ENCODE data around the gene SCAF11.

Gene SCAF11

GRCh38 chr12:45989287-45989686 is 1.1 kb downstream of the SCAF11 start:
- Mint-ChIP-seq H3K27ac (peak overlapping the region; percentile 99), H3K4me1 (ENCODE audit: low read depth) (peaks cover 58% of the 10 kb centered on the region), H3K27me3 (no peaks in the 10 kb centered on the region), H3K4me3 (peak overlapping the region; percentile 95), H3K36me3 (ENCODE audit: low read depth) (peaks cover 74% of the 10 kb centered on the region), H3K9me3 (no peaks in the 10 kb centered on the region)
- no peak for DNase-seq

DNA sequence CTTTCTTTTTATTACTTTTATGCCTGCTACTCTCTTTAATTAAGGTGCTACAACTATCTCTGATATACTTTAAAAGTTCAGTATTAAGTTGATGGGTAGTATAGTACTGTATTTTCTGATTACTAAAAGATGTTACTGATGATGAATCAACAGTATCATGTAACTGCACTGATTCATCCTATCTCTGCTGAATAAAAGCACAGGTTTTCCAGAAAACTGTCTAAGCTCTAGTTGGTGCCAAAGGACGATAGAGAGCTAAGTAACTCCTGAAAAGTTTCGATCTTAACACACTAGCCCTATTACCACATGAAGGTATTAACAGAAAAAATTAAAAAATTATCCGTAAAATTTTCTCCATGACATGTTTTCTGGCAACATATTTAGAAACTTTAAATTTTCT is 2.1 kb downstream of the SCAF11 start:
- peaks cover 78% of the 10 kb centered on the region for H3K36me3 Mint-ChIP-seq (ENCODE audit: low read depth)
- no peaks in the 10 kb centered on the region for H3K27me3 Mint-ChIP-seq
- peak overlapping the region; percentile 95 for H3K4me3 Mint-ChIP-seq
- DNase-seq: no peak
- peak overlapping the region; percentile 58 for H3K27ac Mint-ChIP-seq
- peaks cover 67% of the 10 kb centered on the region for H3K4me1 Mint-ChIP-seq (ENCODE audit: low read depth)
- no peaks in the 10 kb centered on the region for H3K9me3 Mint-ChIP-seq

GRCh38 chr12:45987340-45987727 is 3.0 kb downstream of the SCAF11 start:
- no peak for DNase-seq
- H3K4me3 Mint-ChIP-seq: peak overlapping the region; percentile 95
- H3K4me1 Mint-ChIP-seq (ENCODE audit: low read depth): peaks cover 75% of the 10 kb centered on the region
- peaks cover 84% of the 10 kb centered on the region for H3K36me3 Mint-ChIP-seq (ENCODE audit: low read depth)
- no peaks in the 10 kb centered on the region for H3K9me3 Mint-ChIP-seq
- no peaks in the 10 kb centered on the region for H3K27me3 Mint-ChIP-seq
- peak overlapping the region; percentile 58 for H3K27ac Mint-ChIP-seq

- Mint-ChIP-seq H3K36me3 (ENCODE audit: low read depth) (peaks cover 84% of the 10 kb centered on the region), H3K27me3 (no peaks in the 10 kb centered on the region), H3K9me3 (no peaks in the 10 kb centered on the region), H3K4me3 (no peak overlapping the region), H3K27ac (peak overlapping the region; percentile 58), H3K4me1 (ENCODE audit: low read depth) (peaks cover 74% of the 10 kb centered on the region)
- no peak for DNase-seq
These were observed 3.6 kb downstream of the SCAF11 start for GRCh38 chr12:45986641-45987339.

DNA sequence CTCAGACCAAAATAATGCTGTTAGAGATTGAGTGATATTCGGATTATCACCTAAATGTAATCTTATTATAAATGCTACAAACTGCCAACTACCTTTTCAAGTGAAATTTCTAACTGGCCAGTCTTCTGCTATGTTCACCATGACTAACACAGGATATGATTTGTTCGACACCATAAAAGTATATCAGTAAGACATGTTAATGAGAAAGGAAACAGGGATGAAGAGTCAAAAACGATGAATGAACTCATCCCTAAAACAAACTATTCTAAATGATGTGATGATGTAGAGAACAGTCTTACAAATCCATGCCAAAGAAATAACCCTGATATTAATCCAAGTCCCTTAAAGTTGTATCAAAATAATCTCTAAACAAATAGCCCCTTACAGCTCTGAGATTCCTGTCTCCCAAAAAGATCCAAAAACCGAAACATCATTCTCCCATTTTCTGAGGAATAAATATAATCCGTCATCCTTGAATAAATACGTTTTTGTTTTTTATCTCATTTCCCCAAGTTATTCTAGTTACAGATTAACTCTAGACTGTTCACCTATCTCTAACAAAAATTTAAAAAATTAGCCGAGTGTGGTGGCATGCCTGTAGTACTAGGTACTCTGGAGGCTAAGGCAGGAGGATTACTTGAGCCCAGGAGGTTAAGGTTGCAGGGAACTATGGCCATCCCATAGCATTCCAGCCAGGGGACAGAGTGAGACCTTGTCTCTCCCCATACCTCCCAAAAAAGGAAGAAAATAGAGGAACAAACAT is 9.1 kb downstream of the SCAF11 start:
- peaks cover 94% of the 10 kb centered on the region for H3K4me1 Mint-ChIP-seq (ENCODE audit: low read depth)
- peak overlapping the region; percentile 26 for H3K27ac Mint-ChIP-seq
- no peak overlapping the region for H3K4me3 Mint-ChIP-seq

DNA sequence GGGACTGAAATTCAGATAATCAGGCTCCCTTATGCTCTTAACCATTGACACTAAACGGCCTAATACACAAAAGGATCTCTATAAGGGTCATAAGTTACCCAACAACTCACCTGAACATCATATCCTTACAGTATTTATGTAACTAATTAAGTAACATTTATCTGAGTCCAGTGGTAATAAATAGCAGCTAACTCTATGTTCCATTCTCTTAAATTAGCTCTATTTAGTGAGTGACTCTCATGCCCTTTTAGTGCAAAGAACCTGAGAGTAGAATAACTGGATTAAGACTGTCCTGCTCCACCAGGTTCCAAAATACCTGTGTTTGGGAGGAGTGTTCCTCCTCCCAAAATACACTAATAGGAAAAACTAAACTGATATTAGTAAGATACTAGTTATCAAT is 9.8 kb downstream of the SCAF11 start:
- peak overlapping the region; percentile 62 for H3K27ac Mint-ChIP-seq
- peaks cover 91% of the 10 kb centered on the region for H3K4me1 Mint-ChIP-seq (ENCODE audit: low read depth)
- H3K9me3 Mint-ChIP-seq: no peaks in the 10 kb centered on the region

More for the DNA sequence above, 9.1 kb downstream of the SCAF11 start:
- Mint-ChIP-seq H3K27me3 (no peaks in the 10 kb centered on the region), H3K36me3 (ENCODE audit: low read depth) (peaks cover 71% of the 10 kb centered on the region), H3K9me3 (no peaks in the 10 kb centered on the region)
- no peak for DNase-seq

GRCh38 chr12:45978108-45978507 is 12.3 kb downstream of the SCAF11 start:
- H3K4me3 Mint-ChIP-seq: no peak overlapping the region
- peak overlapping the region; percentile 31 for H3K27ac Mint-ChIP-seq
- peaks cover 2% of the 10 kb centered on the region for H3K9me3 Mint-ChIP-seq
- peaks cover 89% of the 10 kb centered on the region for H3K4me1 Mint-ChIP-seq (ENCODE audit: low read depth)
- no peak for DNase-seq
- no peaks in the 10 kb centered on the region for H3K27me3 Mint-ChIP-seq
- H3K36me3 Mint-ChIP-seq (ENCODE audit: low read depth): peaks cover 74% of the 10 kb centered on the region

More for the DNA sequence above, 9.8 kb downstream of the SCAF11 start:
- Mint-ChIP-seq H3K36me3 (ENCODE audit: low read depth) (peaks cover 70% of the 10 kb centered on the region), H3K27me3 (no peaks in the 10 kb centered on the region), H3K4me3 (no peak overlapping the region)
- DNase-seq: no peak

DNA sequence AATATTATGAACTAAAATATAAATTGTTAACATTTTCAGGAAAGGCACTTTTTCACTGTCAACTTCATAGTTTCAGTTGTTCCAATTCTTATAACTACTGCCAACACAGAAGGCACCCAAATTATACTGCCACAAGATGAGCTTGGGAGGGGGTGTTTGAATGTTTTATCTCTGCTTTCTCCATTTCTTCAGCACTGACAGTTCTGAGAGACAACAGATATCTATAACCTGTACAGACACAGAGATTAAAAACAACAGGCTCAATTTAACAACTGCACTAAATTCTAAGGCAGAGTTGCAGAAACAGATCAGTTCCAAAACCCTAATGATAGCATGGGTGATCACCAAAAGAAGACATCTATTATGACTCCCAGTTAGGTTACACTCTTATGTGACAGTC is 12.8 kb downstream of the SCAF11 start:
- no peak for DNase-seq
- Mint-ChIP-seq H3K27ac (no peak overlapping the region), H3K4me1 (ENCODE audit: low read depth) (peaks cover 87% of the 10 kb centered on the region), H3K9me3 (peaks cover 2% of the 10 kb centered on the region), H3K27me3 (no peaks in the 10 kb centered on the region), H3K36me3 (ENCODE audit: low read depth) (peaks cover 72% of the 10 kb centered on the region), H3K4me3 (no peak overlapping the region)

GRCh38 chr12:45975506-45975905 is 14.9 kb downstream of the SCAF11 start:
- DNase-seq: no peak
- Mint-ChIP-seq H3K27ac (no peak overlapping the region), H3K36me3 (ENCODE audit: low read depth) (peaks cover 82% of the 10 kb centered on the region), H3K4me3 (no peak overlapping the region), H3K27me3 (no peaks in the 10 kb centered on the region), H3K9me3 (peaks cover 2% of the 10 kb centered on the region), H3K4me1 (ENCODE audit: low read depth) (peaks cover 86% of the 10 kb centered on the region)

- peaks cover 82% of the 10 kb centered on the region for H3K36me3 Mint-ChIP-seq (ENCODE audit: low read depth)
- peaks cover 85% of the 10 kb centered on the region for H3K4me1 Mint-ChIP-seq (ENCODE audit: low read depth)
- no peak for DNase-seq
- H3K4me3 Mint-ChIP-seq: no peak overlapping the region
- peaks cover 2% of the 10 kb centered on the region for H3K9me3 Mint-ChIP-seq
- no peak overlapping the region for H3K27ac Mint-ChIP-seq
- H3K27me3 Mint-ChIP-seq: no peaks in the 10 kb centered on the region
These were observed 15.5 kb downstream of the SCAF11 start for GRCh38 chr12:45974883-45975282.

DNA sequence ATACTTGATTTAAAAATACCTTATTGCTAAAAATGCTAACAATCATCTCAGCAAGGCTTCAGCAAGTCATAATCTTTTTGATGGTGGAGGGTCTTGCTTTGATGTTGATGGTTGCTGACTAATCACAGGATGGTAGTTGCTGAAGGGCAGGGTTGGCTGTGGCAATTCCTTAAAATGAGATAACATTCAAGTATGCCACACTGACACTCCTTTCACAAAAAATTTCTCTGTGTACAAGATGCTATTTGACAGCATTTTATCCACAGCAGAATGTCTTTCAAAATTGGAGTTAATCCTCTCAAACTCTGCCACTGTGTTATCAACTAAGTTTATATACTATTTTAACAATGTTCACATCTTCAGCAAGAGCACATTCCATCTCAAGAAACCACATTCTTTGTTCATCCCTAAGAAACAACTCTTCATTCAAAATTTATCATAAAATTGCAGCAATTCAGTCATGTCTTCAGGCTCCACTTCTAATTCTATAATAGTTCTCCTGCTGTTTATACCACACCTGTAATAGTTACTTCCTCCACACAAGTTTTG is 16.1 kb downstream of the SCAF11 start:
- Mint-ChIP-seq H3K27ac (no peak overlapping the region), H3K27me3 (no peaks in the 10 kb centered on the region), H3K4me1 (ENCODE audit: low read depth) (peaks cover 83% of the 10 kb centered on the region), H3K36me3 (ENCODE audit: low read depth) (peaks cover 78% of the 10 kb centered on the region), H3K4me3 (no peak overlapping the region), H3K9me3 (peaks cover 2% of the 10 kb centered on the region)
- no peak for DNase-seq

DNA sequence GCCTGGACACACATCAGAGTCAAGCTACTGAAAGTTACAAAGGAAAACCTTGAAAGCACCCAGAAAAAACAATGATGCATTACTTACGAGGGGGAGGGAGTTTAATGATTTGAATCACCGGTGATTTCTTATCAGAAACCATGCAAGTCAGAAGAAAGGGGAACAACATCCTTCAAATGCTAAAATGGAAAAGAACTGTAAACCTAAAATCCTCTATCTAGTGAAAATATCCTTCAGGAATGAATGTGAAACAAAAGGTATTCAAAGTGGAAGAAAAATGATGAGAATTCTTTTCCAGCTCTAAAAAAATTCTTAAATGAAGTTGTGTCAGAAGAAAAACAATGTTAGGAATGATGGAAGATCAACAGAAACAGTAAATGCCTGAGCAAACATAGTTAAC is 16.8 kb downstream of the SCAF11 start:
- Mint-ChIP-seq H3K4me3 (no peak overlapping the region), H3K27me3 (no peaks in the 10 kb centered on the region), H3K36me3 (ENCODE audit: low read depth) (peaks cover 75% of the 10 kb centered on the region), H3K27ac (peak overlapping the region; percentile 65), H3K9me3 (peaks cover 2% of the 10 kb centered on the region), H3K4me1 (ENCODE audit: low read depth) (peaks cover 79% of the 10 kb centered on the region)
- DNase-seq: no peak

- no peak overlapping the region for H3K27ac Mint-ChIP-seq
- H3K36me3 Mint-ChIP-seq (ENCODE audit: low read depth): peaks cover 64% of the 10 kb centered on the region
- no peak overlapping the region for H3K4me3 Mint-ChIP-seq
- no peak for DNase-seq
- H3K9me3 Mint-ChIP-seq: peaks cover 2% of the 10 kb centered on the region
- H3K27me3 Mint-ChIP-seq: no peaks in the 10 kb centered on the region
- peaks cover 71% of the 10 kb centered on the region for H3K4me1 Mint-ChIP-seq (ENCODE audit: low read depth)
These were observed 20.0 kb downstream of the SCAF11 start for GRCh38 chr12:45970391-45970790.

DNA sequence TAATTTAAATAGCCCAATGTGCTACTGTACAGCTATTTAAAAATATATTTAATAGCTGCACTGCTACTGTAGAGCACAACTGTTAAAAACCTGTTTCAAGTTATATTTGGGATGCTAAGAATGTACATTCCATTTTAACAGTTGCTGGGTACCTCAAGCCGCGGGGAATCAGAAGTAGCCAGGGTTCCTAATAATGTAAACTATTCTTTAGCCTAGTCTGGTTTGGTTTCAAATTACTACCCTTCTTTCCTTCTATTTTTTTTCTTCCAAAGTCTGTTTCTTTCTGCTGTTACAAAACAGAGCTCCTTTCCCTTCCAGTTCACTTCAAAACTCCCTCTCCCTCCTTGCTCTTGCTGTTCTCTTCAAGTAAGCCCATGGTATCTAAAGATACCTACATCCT is 21.3 kb downstream of the SCAF11 start:
- Mint-ChIP-seq H3K36me3 (ENCODE audit: low read depth) (peaks cover 64% of the 10 kb centered on the region), H3K4me1 (ENCODE audit: low read depth) (peaks cover 67% of the 10 kb centered on the region), H3K27ac (no peak overlapping the region), H3K4me3 (no peak overlapping the region), H3K27me3 (no peaks in the 10 kb centered on the region), H3K9me3 (peaks cover 2% of the 10 kb centered on the region)
- no peak for DNase-seq

- Mint-ChIP-seq H3K27ac (no peak overlapping the region), H3K27me3 (no peaks in the 10 kb centered on the region), H3K36me3 (ENCODE audit: low read depth) (peaks cover 68% of the 10 kb centered on the region), H3K9me3 (peaks cover 2% of the 10 kb centered on the region), H3K4me1 (ENCODE audit: low read depth) (peaks cover 57% of the 10 kb centered on the region), H3K4me3 (no peak overlapping the region)
- DNase-seq: no peak
These were observed 23.9 kb downstream of the SCAF11 start for GRCh38 chr12:45966486-45966885.
